Subcutaneous abdominal adipose tissue (tissue), 5 donors: Measurements from ENCODE around the gene KLHDC8B.

Experiments used
- H3K27ac ChIP-seq: one replicate; pipeline ENCODE4 v1.7.0; 2013; ENCODE audit warnings: low read depth, mild to moderate bottlenecking, inconsistent platforms, low read length, moderate library complexity
- H3K27me3 ChIP-seq, 5 donors: one replicate each; pipeline ENCODE4 v1.7.0; 2013; ENCODE audit warnings: low read length in 5 of 5, inconsistent platforms in 1 of 5; ENCODE audit not compliant: control insufficient read depth in 5 of 5, insufficient read depth in 4 of 5
- H3K36me3 ChIP-seq, 5 donors: one replicate each; pipeline ENCODE4 v1.7.0; 2013; ENCODE audit warnings: low read length in 5 of 5; ENCODE audit not compliant: control insufficient read depth in 5 of 5, insufficient read depth in 5 of 5
- H3K4me1 ChIP-seq, 5 donors: one replicate each; pipeline ENCODE4 v1.7.0; 2013; ENCODE audit warnings: low read length in 5 of 5, mild to moderate bottlenecking in 3 of 5, moderate library complexity in 1 of 5; ENCODE audit not compliant: control insufficient read depth in 5 of 5, insufficient read depth in 5 of 5
- H3K4me3 ChIP-seq, 5 donors: one replicate each; pipeline ENCODE4 v1.7.0; 2013; ENCODE audit warnings: low read length in 5 of 5, low read depth in 1 of 5
- H3K9ac ChIP-seq, 5 donors: one replicate each; pipeline ENCODE4 v1.7.0; 2013; ENCODE audit warnings: low read length in 5 of 5, mild to moderate bottlenecking in 4 of 5, moderate library complexity in 3 of 5
- H3K9me3 ChIP-seq, 5 donors: one replicate each; pipeline ENCODE4 v1.7.0; 2013; ENCODE audit warnings: low read length in 5 of 5; ENCODE audit not compliant: control insufficient read depth in 5 of 5
- donor health status: healthy.
- donor health status: healthy.
- donor health status: healthy.
- donor health status: healthy.
- donor health status: healthy.

Gene KLHDC8B

DNA sequence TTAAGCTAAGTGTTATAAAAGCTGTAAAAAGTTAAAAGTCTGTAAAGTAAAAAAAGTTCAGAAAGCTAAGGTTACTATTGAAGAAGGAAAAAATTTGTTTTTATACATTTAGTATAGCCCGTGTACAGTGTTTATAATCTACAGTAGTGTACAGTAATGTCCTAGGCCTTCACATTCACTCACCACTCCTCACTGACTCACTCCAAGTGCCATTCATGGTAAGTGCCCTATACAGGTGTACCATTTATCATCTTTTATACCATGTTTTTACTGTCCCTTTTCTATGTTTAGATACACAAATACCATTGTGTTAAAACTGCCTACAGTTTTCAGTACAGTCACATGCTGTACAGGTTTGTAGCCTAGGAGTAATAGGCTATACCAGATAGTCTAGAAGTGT is 14.1 kb upstream of the KLHDC8B start:
- Histone ChIP-seq H3K9me3 (no peaks in the 10 kb centered on the region), H3K4me1 (peaks cover 0 to 4% (median 3%) of the 10 kb centered on the region in 5 donors), H3K27me3 (no peaks in the 10 kb centered on the region), H3K27ac (no peak overlapping the region), H3K4me3 (no peak overlapping the region), H3K36me3 (peaks cover 0 to 11% (median 7%) of the 10 kb centered on the region in 5 donors), H3K9ac (no peak overlapping the region)

DNA sequence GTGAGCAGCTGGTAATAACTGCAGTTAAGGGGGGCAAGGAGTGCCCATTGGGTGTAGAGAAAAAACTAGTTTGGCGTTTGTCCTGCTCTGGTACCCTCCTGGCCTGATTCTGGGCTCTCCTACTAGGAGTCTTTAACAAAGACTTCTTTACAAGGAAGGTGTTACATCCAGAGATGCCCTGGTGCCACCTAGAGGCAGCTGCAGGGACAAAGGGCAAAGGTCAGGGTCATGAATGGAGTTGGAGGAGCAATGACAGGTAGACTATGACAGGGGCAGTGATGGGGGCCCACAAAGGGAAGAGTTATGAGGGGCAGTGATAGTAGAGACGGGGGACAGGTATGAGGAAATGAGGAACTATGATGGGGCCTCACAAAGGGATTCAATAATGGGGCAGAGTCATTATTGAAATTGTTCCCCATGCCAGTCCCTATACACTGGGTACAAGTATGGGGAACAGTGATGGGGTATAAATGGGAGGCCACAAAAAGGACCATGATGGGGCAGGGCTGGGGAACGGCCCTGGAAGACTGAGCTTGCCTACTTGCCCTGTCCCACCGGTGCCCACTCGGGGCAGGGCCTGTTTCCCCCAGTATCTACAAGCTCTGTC is 13.2 kb upstream of the KLHDC8B start:
- Histone ChIP-seq H3K4me1 (peaks cover 0 to 6% (median 3%) of the 10 kb centered on the region in 5 donors), H3K9me3 (no peaks in the 10 kb centered on the region), H3K27ac (no peak overlapping the region), H3K36me3 (peaks cover 0 to 19% (median 14%) of the 10 kb centered on the region in 5 donors), H3K9ac (no peak overlapping the region), H3K4me3 (no peak overlapping the region), H3K27me3 (no peaks in the 10 kb centered on the region)

- Histone ChIP-seq H3K9me3 (no peaks in the 10 kb centered on the region), H3K36me3 (peaks cover 0 to 25% (median 20%) of the 10 kb centered on the region in 5 donors), H3K27ac (no peak overlapping the region), H3K4me3 (no peak overlapping the region), H3K27me3 (no peaks in the 10 kb centered on the region), H3K4me1 (peaks cover 0 to 6% (median 3%) of the 10 kb centered on the region in 5 donors), H3K9ac (no peak overlapping the region)
These were observed 12.6 kb upstream of the KLHDC8B start for GRCh38 chr3:49158792-49159191.

- Histone ChIP-seq H3K27ac (no peak overlapping the region), H3K4me3 (no peak overlapping the region)
These were observed 10.2 kb upstream of the KLHDC8B start for GRCh38 chr3:49161197-49161596.

GRCh38 chr3:49161808-49162530 is 9.4 kb upstream of the KLHDC8B start:
- Histone ChIP-seq H3K27ac (no peak overlapping the region), H3K4me3 (no peak overlapping the region), H3K9ac (peak overlapping the region in 2 of 5 donors; percentile 22 to 47), H3K36me3 (peaks cover 0 to 32% (median 24%) of the 10 kb centered on the region in 5 donors), H3K27me3 (no peaks in the 10 kb centered on the region), H3K9me3 (no peaks in the 10 kb centered on the region), H3K4me1 (peaks cover 4 to 28% (median 23%) of the 10 kb centered on the region in 5 donors)

More at GRCh38 chr3:49161197-49161596, 10.2 kb upstream of the KLHDC8B start:
- Histone ChIP-seq H3K9me3 (no peaks in the 10 kb centered on the region), H3K36me3 (peaks cover 0 to 32% (median 24%) of the 10 kb centered on the region in 5 donors), H3K4me1 (peaks cover 2 to 20% (median 17%) of the 10 kb centered on the region in 5 donors), H3K27me3 (no peaks in the 10 kb centered on the region), H3K9ac (no peak overlapping the region)

- H3K27me3 ChIP-seq, result no peaks in the 10 kb centered on the region
- H3K36me3 ChIP-seq, result peaks cover 0 to 32% (median 24%) of the 10 kb centered on the region in 5 donors
- H3K4me1 ChIP-seq, result peaks cover 4 to 28% (median 23%) of the 10 kb centered on the region in 5 donors
- no peak overlapping the region for H3K9ac ChIP-seq
- H3K4me3 ChIP-seq, result no peak overlapping the region
- no peaks in the 10 kb centered on the region for H3K9me3 ChIP-seq
- no peak overlapping the region for H3K27ac ChIP-seq
These were observed 8.5 kb upstream of the KLHDC8B start for GRCh38 chr3:49162751-49163419.

GRCh38 chr3:49163609-49164008 is 7.8 kb upstream of the KLHDC8B start:
- no peak overlapping the region for H3K4me3 ChIP-seq
- no peaks in the 10 kb centered on the region for H3K9me3 ChIP-seq

DNA sequence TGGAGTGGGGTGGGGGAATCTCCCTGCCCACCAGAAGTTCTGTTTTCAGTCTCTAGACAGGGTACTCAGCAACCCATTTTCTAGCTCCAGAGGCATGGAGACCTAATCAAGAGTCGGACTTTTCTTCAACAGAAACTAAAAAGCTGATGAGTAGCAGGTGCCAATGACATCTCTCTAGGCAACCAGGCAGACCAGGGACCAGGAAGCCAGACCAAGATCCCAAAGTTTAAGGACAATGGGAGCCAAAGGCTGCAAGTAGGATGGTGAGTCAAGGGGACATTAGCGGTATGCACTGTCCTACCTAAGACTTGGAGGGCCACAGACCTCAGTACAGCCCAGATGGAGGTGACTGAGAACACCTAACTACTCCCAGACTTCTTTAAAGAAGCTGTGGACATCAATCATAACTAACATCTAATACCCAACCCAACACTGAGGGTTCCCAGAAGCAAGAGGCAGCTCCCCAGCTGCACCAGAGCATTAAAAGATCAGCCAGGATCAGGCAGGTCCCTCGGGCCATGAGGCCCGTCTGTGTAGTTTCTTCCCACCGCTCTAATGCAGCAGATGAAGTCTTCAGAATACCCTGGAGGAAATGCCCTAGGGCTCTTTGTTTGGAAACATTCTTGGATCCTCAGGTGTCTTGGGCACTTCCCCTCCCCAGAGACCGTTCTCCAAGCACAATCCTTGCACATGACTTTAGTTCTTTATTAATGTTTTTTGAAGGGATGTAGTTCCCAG is 6.2 kb upstream of the KLHDC8B start:
- H3K9ac ChIP-seq, result peak overlapping the region; percentile 82 to 91 (median 88)
- H3K9me3 ChIP-seq, result no peaks in the 10 kb centered on the region
- H3K4me1 ChIP-seq, result peaks cover 4 to 28% (median 24%) of the 10 kb centered on the region in 5 donors
- no peaks in the 10 kb centered on the region for H3K27me3 ChIP-seq
- peaks cover 0 to 32% (median 24%) of the 10 kb centered on the region in 5 donors for H3K36me3 ChIP-seq
- peak overlapping the region; percentile 75 to 83 (median 80) for H3K4me3 ChIP-seq
- H3K27ac ChIP-seq, result peak overlapping the region; percentile 73

More at GRCh38 chr3:49163609-49164008, 7.8 kb upstream of the KLHDC8B start:
- H3K27me3 ChIP-seq, result no peaks in the 10 kb centered on the region
- no peak overlapping the region for H3K27ac ChIP-seq
- H3K9ac ChIP-seq, result no peak overlapping the region
- peaks cover 0 to 32% (median 24%) of the 10 kb centered on the region in 5 donors for H3K36me3 ChIP-seq
- peaks cover 4 to 28% (median 23%) of the 10 kb centered on the region in 5 donors for H3K4me1 ChIP-seq

DNA sequence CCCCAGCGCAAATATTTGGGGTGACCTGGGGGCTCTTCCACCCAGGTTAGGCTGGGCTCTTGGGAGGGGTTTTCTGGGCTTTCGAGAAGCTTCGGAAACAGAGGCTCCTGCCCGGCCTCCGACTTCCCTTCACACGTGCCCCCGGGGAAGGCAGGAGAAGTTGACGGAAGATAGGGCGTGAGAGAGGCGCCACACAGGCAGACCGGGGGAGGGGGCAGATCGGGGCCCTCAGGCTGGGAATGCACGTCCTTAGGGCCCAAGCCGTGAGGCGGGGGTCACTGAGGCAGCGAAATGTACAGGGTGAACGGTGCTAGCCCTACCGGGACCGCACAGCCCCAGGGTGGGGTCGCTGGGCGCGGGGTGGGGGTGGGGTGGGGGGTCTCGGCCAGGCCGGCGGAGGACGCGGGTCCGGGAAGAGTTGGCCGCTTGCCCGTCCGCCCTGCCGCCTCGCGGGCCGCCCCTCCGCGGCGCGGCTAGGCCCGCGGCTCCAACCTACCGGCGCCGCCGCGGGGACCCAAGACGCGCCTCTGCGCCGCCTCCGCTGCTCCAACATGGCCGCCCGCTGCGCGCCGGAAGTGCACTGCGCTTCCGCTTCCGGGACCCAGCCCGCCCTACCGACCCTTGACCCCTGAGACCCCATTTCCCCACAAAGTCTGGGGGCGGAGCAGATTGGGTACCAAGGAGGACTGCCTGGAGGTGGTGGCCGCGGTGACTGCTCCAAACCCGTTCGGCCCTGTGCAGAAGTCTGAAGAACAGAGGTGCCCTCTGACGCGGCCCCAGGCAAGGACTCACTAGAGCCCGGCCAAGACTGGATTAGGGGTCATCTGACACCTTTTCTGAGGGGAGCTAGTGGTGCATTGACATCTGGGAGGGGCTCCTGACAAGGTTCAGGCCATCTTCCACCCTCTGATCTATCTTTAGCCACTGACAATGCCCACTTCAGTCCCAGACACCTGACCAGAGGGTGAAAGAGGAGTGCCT is 5.3 kb upstream of the KLHDC8B start, which contains the start of gene CCDC71:
Gene CCDC71, minus strand, starts transcription at position 561 of the 981 bp plus-strand sequence. CDS start 2,123 bp downstream, outside the sequence.
- Histone ChIP-seq H3K36me3 (peaks cover 0 to 32% (median 24%) of the 10 kb centered on the region in 5 donors), H3K4me1 (peaks cover 8 to 37% (median 33%) of the 10 kb centered on the region in 5 donors), H3K9ac (peak within 1 kb of the TSS; percentile 82 to 91 (median 88)), H3K27me3 (no peaks in the 10 kb centered on the region), H3K27ac (peak within 1 kb of the TSS; percentile 73), H3K4me3 (peak within 1 kb of the TSS; percentile 75 to 83 (median 80)), H3K9me3 (no peaks in the 10 kb centered on the region)
